NK-92 (cell line): ENCODE results near the gene GCH1.
"Not testable (repeated sequence)": the region's sequence is repeated elsewhere in the genome, so short reads cannot be mapped to it uniquely, and the experiment has no call there.

ENCODE experiments used
- DNase-seq: peaks from one replicate; lab custom pipeline; 2025; ENCODE audit not compliant: unreplicated experiment; lab: John Stamatoyannopoulos, UW

Gene GCH1

GRCh38 chr14:54902521-54903420 lies at the start of gene GCH1:
Gene GCH1, minus strand, starts transcription at chr14:54902826. Its CDS starts 163 bp downstream, at chr14:54902663.
- DNase-seq = no peak

- no peak for DNase-seq
Measured at GRCh38 chr14:54947230-54947629, 44.6 kb upstream of the GCH1 start.

GRCh38 chr14:54946500-54946899 lies 43.9 kb upstream of the GCH1 start:
- no peak for DNase-seq

GRCh38 chr14:54944737-54945391 lies 42.2 kb upstream of the GCH1 start:
- DNase-seq = no peak

GRCh38 chr14:54942913-54943312 lies 40.3 kb upstream of the GCH1 start:
- DNase-seq = no peak

GRCh38 chr14:54936816-54937215 lies 34.2 kb upstream of the GCH1 start:
- no peak for DNase-seq

- DNase-seq = no peak
Measured at GRCh38 chr14:54935958-54936357, 33.3 kb upstream of the GCH1 start.

- no peak for DNase-seq
Measured at GRCh38 chr14:54935100-54935499, 32.5 kb upstream of the GCH1 start.

- no peak for DNase-seq
Measured at GRCh38 chr14:54933006-54933405, 30.4 kb upstream of the GCH1 start.

- no peak for DNase-seq
Measured at GRCh38 chr14:54931598-54932340, 29.1 kb upstream of the GCH1 start.

- no peak for DNase-seq
Measured at GRCh38 chr14:54931101-54931500, 28.5 kb upstream of the GCH1 start.

- no peak for DNase-seq
Measured at GRCh38 chr14:54929556-54929955, 26.9 kb upstream of the GCH1 start.

GRCh38 chr14:54928216-54928615 lies 25.6 kb upstream of the GCH1 start:
- DNase-seq = no peak

- no peak for DNase-seq
Measured at GRCh38 chr14:54927551-54927950, 24.9 kb upstream of the GCH1 start.

- not testable (repeated sequence) for DNase-seq
Measured at GRCh38 chr14:54926570-54926969, 23.9 kb upstream of the GCH1 start.

GRCh38 chr14:54922598-54922997 lies 20.0 kb upstream of the GCH1 start:
- no peak for DNase-seq

- no peak for DNase-seq
Measured at GRCh38 chr14:54920052-54920451, 17.4 kb upstream of the GCH1 start.

GRCh38 chr14:54919330-54919729 lies 16.7 kb upstream of the GCH1 start:
- DNase-seq = no peak

GRCh38 chr14:54918427-54918826 lies 15.8 kb upstream of the GCH1 start:
- no peak for DNase-seq

GRCh38 chr14:54916101-54916500 lies 13.5 kb upstream of the GCH1 start:
- DNase-seq = no peak

GRCh38 chr14:54909817-54910558 lies 7.4 kb upstream of the GCH1 start:
- DNase-seq = no peak
